Hepatocyte (in vitro differentiated cells): ENCODE data around the gene DNAJB13. TPM values are rescaled to one million over a fixed set of nuclear protein-coding genes. Genes with fewer than 3 reads are reported as not detected.

Experiments
- DNase-seq: peaks from one replicate; pipeline ENCODE4 v3.0.0-alpha.2; 2016; ENCODE audit warnings: low spot score
- H2AFZ ChIP-seq: fragments of 200-600 bp; sonication (generic); 2 replicates; pipeline ENCODE4 v1.6.0; 2016; ENCODE audit warnings: antibody characterized with exemption, mild to moderate bottlenecking
- H3K27ac ChIP-seq: fragments of 200-600 bp; sonication (generic); 2 replicates; pipeline ENCODE4 v1.5.1; 2016; ENCODE audit warnings: mild to moderate bottlenecking
- H3K27me3 ChIP-seq: fragments of 200-600 bp; sonication (generic); 2 replicates; pipeline ENCODE4 v1.6.1; 2016
- H3K36me3 ChIP-seq: fragments of 200-600 bp; sonication (generic); replicated peaks from 2 replicates; pipeline ENCODE4 v1.5.1; 2016; ENCODE audit warnings: low read depth; ENCODE audit not compliant: insufficient read depth
- H3K4me1 ChIP-seq: fragments of 200-600 bp; sonication (generic); 2 replicates; pipeline ENCODE4 v1.5.1; 2016; ENCODE audit warnings: mild to moderate bottlenecking, moderate library complexity; ENCODE audit not compliant: insufficient read depth
- H3K4me2 ChIP-seq: fragments of 200-600 bp; sonication (generic); 2 replicates; pipeline ENCODE4 v1.6.0; 2016
- H3K4me3 ChIP-seq: fragments of 200-600 bp; sonication (generic); 2 replicates; pipeline ENCODE4 v1.5.1; 2016; ENCODE audit warnings: mild to moderate bottlenecking
- H3K79me2 ChIP-seq: fragments of 200-600 bp; sonication (generic); 2 replicates; pipeline ENCODE4 v1.6.0; 2017; ENCODE audit warnings: mild to moderate bottlenecking
- H3K9me2 ChIP-seq: fragments of 200-600 bp; sonication (generic); replicated peaks from 2 replicates; pipeline ENCODE4 v1.6.0; 2017; ENCODE audit warnings: mild to moderate bottlenecking; ENCODE audit not compliant: insufficient read depth
- H3K9me3 ChIP-seq: fragments of 200-600 bp; sonication (generic); 2 replicates; pipeline ENCODE4 v1.5.1; 2016; ENCODE audit warnings: low read depth, mild to moderate bottlenecking
- H4K20me1 ChIP-seq: fragments of 200-600 bp; sonication (generic); 2 replicates; pipeline ENCODE4 v1.6.0; 2016; ENCODE audit warnings: mild to moderate bottlenecking; ENCODE audit not compliant: insufficient read depth, poor library complexity, severe bottlenecking
- CTCF ChIP-seq: fragments of 200-600 bp; sonication (generic); IDR thresholded peaks from 2 replicates; pipeline ENCODE4 v1.5.1; 2016; ENCODE audit warnings: antibody characterized with exemption, mild to moderate bottlenecking; ENCODE audit not compliant: poor library complexity
- EZH2 ChIP-seq: fragments of 200-600 bp; sonication (generic); IDR thresholded peaks from 2 replicates; pipeline ENCODE4 v1.6.1; 2016; ENCODE audit warnings: antibody characterized with exemption, mild to moderate bottlenecking, borderline replicate concordance
- EZH2phosphoT487 ChIP-seq: fragments of 200-600 bp; sonication (generic); IDR thresholded peaks from one replicate; pipeline ENCODE4 v1.6.1; 2018; ENCODE audit warnings: antibody characterized with exemption, mild to moderate bottlenecking, low read depth, moderate library complexity; ENCODE audit not compliant: unreplicated experiment, severe bottlenecking
- WGBS: methylation state at CpG from one replicate; pipeline ENCODE4 v1.1.6; 2016; ENCODE audit warnings: low lambda C conversion rate; ENCODE audit errors: missing lambda C conversion rate; 5-methylcytosine and 5-hydroxymethylcytosine counted together
- polyA plus RNA-seq: library from polyadenylated mRNA; unstranded; fragments of >200 nt; fragmentation: Nextera tagmentation; extraction: Ambion mirVana; gene quantifications from 2 replicates; pipeline ENCODE4 v1.2.1, GENCODE V29; 2016
- total RNA-seq: library from RNA; depleted of rRNA; stranded (reverse); fragments of >200 nt; gene quantifications from 2 replicates; pipeline ENCODE4 v1.2.3, GENCODE V29; 2014

The DNAJB13 gene
- total and polyA plus RNA-seq, 2 experiments from 2014 or later = 0.70 TPM; not detected in 1

- TF ChIP-seq CTCF (no peak), EZH2 (no peak), EZH2phosphoT487 (no peak)
- WGBS = 92% methylated on average over 5 of the region's 5 CpGs
- no peaks in the 10 kb centered on the region for H3K79me2 ChIP-seq
- H4K20me1 ChIP-seq = no peaks in the 10 kb centered on the region
- H3K9me2 ChIP-seq = no peaks in the 10 kb centered on the region
- no peak overlapping the region for H2AFZ ChIP-seq
- H3K9me3 ChIP-seq = no peaks in the 10 kb centered on the region
- no peak for DNase-seq
- no peak overlapping the region for H3K27ac ChIP-seq
- H3K36me3 ChIP-seq = no peaks in the 10 kb centered on the region
- no peak overlapping the region for H3K4me3 ChIP-seq
- no peaks in the 10 kb centered on the region for H3K27me3 ChIP-seq
- H3K4me1 ChIP-seq = peaks cover 24% of the 10 kb centered on the region
- no peak overlapping the region for H3K4me2 ChIP-seq
Measured at GRCh38 chr11:74015919-74016684, 65.3 kb downstream of the DNAJB13 start.

DNA sequence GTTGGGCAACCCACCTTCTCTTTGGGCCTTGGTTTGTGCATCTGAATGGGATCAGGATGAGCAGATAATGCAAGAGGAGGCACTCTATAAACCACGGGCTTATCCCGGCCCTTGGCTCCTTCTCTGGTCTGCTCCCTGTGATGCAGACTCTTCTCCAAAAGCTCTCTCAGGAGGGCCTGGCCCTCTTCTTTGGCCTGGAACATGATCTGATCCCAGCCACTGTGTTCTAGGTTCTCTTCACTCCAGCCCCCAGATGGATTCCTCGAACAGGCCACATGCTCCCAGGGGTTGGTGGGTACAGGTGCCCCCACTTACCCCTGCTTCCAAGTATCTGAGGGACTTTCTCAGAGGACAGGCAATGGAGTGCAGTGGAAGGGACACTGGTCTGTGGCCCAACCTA, 66.8 kb downstream of the DNAJB13 start:
- H3K27ac ChIP-seq = peak overlapping the region; percentile 69
- WGBS = 100% methylated on average over 3 of the region's 3 CpGs
- no peaks in the 10 kb centered on the region for H3K9me2 ChIP-seq

DNA sequence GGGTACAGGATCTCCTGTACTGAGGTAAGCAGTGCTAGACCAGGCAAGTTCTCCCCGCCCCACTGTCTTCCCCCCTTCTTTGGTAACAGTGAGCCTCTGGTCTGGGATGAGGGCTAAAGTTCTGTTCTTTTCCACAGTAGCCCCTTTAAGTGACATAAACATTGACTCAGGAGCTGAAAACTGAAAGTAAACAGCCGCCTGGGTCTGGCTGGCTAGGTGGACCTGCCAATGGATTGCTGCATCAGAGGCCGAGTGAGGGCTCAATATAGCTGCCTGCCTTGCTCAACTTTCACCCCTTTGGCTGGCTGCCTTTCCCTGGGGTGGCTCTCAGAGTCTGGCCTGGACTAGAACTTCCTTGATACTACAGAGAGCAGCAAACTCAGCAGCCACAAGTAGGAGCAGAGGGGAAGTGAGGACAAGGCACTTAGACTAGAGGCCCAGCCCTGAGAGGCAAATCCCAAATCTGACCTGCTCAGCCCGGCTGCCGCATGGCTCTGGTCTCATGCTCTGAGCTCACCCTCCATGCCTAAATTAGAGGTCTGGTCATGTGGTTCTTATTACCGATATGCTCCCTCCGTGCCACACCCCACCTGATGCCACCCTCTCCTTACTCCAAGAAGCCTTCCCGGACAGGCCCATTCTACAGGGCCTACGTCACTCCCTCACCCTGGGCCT, 67.6 kb downstream of the DNAJB13 start:
- peak; percentile 84 for DNase-seq
- Histone ChIP-seq H3K4me3 (no peak overlapping the region), H2AFZ (no peak overlapping the region), H3K4me1 (peaks cover 24% of the 10 kb centered on the region), H3K9me3 (no peaks in the 10 kb centered on the region), H3K4me2 (peak overlapping the region; percentile 29), H4K20me1 (no peaks in the 10 kb centered on the region), H3K79me2 (no peaks in the 10 kb centered on the region), H3K9me2 (no peaks in the 10 kb centered on the region), H3K27me3 (no peaks in the 10 kb centered on the region), H3K36me3 (no peaks in the 10 kb centered on the region), H3K27ac (peak overlapping the region; percentile 69)
- TF ChIP-seq EZH2 (no peak), CTCF (no peak), EZH2phosphoT487 (no peak)
- 77% methylated on average over 9 of the region's 9 CpGs for WGBS

More for the DNA sequence above, 66.8 kb downstream of the DNAJB13 start:
- H3K4me3 ChIP-seq = no peak overlapping the region
- H3K79me2 ChIP-seq = no peaks in the 10 kb centered on the region
- no peaks in the 10 kb centered on the region for H3K27me3 ChIP-seq
- no peak for DNase-seq
- H3K9me3 ChIP-seq = no peaks in the 10 kb centered on the region
- H3K36me3 ChIP-seq = no peaks in the 10 kb centered on the region
- no peak overlapping the region for H2AFZ ChIP-seq
- H3K4me2 ChIP-seq = no peak overlapping the region
- H4K20me1 ChIP-seq = no peaks in the 10 kb centered on the region
- H3K4me1 ChIP-seq = peaks cover 24% of the 10 kb centered on the region
- TF ChIP-seq EZH2 (no peak), CTCF (no peak), EZH2phosphoT487 (no peak)
